Gastroesophageal sphincter (tissue), 2 donors: ENCODE results near the gene KLHDC8A.

ENCODE experiments used
- POLR2A ChIP-seq, 2 donors: fragments of 450-650 bp; IDR thresholded peaks; one replicate each; pipeline ENCODE4 v1.6.1; 2017; ENCODE audit warnings: antibody characterized with exemption in 2 of 2, mild to moderate bottlenecking in 2 of 2, moderate library complexity in 1 of 2
- POLR2AphosphoS5 ChIP-seq: sonication (generic); formaldehyde crosslinking; IDR thresholded peaks from one replicate; pipeline ENCODE4 v1.6.1; 2017; ENCODE audit warnings: antibody characterized with exemption

DNA sequence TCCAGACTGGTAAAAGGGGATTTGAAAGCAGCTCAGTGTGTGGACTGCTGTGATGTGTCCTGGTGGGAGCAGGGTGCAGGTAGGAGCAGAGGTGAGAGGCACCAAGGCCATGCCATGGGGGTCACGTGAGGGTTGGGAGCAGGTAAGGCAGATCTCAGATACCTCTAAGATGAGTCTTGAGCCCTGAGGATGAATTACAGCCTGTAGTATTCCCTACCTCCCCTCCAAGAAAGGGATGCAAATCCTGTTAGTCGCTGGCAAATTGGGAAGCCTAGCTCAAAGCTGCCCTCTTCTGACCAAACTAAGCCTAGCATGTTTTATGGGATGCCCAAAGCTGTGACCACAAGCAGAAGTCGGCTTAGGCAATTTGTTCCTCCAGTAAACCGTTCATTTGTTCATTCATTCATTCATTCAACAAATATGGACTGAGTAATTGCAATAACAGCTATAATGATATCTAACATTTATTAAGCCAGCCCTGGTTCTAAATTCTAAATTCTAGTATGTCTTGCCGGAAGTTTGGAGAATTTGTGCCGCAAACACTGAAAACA, 31.3 kb downstream of the KLHDC8A start:
- no peak for TF ChIP-seq POLR2AphosphoS5
- no peak for TF ChIP-seq POLR2A (IDR thresholded peaks at IDR 0.05)
